ENCODE data around the gene HSD11B1. TPM values are rescaled to one million over a fixed set of nuclear protein-coding genes. Genes with fewer than 3 reads are reported as not detected.

HSD11B1 gene
- total RNA-seq, 2 donors from 2014 or later, result 9.3 to 29.1 TPM

DNA sequence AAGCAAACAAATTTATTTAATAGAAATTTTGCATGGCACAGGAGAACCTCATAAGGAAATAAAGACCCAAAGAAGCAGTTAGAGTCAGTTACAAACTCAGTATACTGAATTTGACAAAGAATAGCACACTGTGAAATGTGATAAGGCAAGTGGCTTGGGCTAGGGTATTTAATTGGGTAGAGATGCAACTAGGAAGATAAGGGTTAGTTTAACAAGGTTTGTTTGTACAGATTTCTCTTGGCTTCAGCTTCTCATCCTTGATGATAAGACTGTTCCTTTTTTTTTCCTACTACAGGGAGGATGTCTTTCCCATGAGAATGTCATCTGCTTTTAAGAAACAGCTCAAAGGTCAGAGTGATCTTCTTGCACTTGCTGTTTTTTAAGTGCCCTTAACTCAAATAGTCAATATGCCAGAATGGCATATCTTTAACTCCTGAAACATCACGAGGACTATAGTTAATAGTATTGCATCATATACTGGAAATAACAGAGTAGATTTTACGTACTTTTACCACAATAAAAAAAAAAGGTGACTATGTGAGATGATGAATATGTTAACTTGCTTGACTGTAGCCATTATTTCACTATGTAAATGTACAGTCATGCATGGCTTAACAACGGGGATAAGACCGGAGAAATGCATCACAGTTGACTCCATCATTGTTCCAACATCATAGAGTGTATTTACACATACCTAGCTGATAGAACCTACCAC, 42.0 kb downstream of the HSD11B1 start:
- no peak overlapping the region for H3K27ac ChIP-seq
- H3K4me1 ChIP-seq (replicated peaks), result peaks cover 5% of the 10 kb centered on the region
- intact Hi-C loops (cut with DNase I), result loop anchor here (2.0 to 5.0 kb wide), 2 partner anchors 54 to 169 kb away; no protein-coding TSS in a partner anchor
- no peaks in the 10 kb centered on the region for H3K9me3 ChIP-seq
- peak; percentile 39 for TF ChIP-seq POLR2AphosphoS5 (IDR thresholded peaks at IDR 0.05)
- TF ChIP-seq POLR2A (IDR thresholded peaks at IDR 0.05), result no peak
- TF ChIP-seq, protein P1, sequence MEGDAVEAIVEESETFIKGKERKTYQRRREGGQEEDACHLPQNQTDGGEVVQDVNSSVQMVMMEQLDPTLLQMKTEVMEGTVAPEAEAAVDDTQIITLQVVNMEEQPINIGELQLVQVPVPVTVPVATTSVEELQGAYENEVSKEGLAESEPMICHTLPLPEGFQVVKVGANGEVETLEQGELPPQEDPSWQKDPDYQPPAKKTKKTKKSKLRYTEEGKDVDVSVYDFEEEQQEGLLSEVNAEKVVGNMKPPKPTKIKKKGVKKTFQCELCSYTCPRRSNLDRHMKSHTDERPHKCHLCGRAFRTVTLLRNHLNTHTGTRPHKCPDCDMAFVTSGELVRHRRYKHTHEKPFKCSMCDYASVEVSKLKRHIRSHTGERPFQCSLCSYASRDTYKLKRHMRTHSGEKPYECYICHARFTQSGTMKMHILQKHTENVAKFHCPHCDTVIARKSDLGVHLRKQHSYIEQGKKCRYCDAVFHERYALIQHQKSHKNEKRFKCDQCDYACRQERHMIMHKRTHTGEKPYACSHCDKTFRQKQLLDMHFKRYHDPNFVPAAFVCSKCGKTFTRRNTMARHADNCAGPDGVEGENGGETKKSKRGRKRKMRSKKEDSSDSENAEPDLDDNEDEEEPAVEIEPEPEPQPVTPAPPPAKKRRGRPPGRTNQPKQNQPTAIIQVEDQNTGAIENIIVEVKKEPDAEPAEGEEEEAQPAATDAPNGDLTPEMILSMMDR (IDR thresholded peaks at IDR 0.05), result no peak
- no peak overlapping the region for H3K4me3 ChIP-seq
- H3K27me3 ChIP-seq (replicated peaks; ENCODE audit: insufficient read depth), result no peaks in the 10 kb centered on the region
- no peaks in the 10 kb centered on the region for H3K36me3 ChIP-seq
- 53% methylated on average over 4 of the region's 4 CpGs for WGBS
- DNase-seq (ENCODE audit: low spot score), result no peak

- intact Hi-C loops (cut with DNase I), result loop anchor here (2.0 to 5.0 kb wide), 2 partner anchors 55 to 170 kb away; no protein-coding TSS in a partner anchor
- Histone ChIP-seq H3K36me3 (no peaks in the 10 kb centered on the region), H3K27me3 (replicated peaks; ENCODE audit: insufficient read depth) (no peaks in the 10 kb centered on the region), H3K4me1 (replicated peaks) (peaks cover 5% of the 10 kb centered on the region), H3K9me3 (no peaks in the 10 kb centered on the region), H3K4me3 (peak overlapping the region in 1 of 2 donors; percentile 13), H3K27ac (peak overlapping the region; percentile 32 to 36)
- TF ChIP-seq, protein P1 (IDR thresholded peaks at IDR 0.05), result peak; percentile 85 to 96 (median 87)
- TF ChIP-seq POLR2AphosphoS5 (IDR thresholded peaks at IDR 0.05) (peak; percentile 79), POLR2A (IDR thresholded peaks at IDR 0.05) (no peak)
- 23% methylated on average over 37 of the region's 37 CpGs for WGBS
- DNase-seq (ENCODE audit: low spot score), result peak; percentile 89
These were observed 43.1 kb downstream of the HSD11B1 start for GRCh38 chr1:209747580-209748262.

DNA sequence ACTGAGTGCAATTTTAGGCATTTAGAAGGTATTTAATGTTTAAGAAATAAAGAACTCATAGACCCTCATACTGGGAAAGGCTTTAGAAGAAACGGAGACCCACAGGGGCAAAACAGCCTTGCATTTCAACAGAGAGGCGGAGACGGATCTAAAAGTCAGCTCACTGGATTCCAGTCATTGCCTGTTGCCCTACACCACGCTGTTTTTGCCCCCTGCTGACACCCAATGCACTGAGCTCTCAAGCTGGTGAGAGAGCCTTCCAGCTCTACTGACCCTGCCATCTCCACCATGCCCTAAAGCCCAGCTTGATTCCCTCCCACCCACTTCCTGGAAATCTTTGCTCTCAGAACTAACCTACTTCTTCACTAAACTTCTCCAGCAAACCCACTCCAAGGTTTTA, 44.0 kb downstream of the HSD11B1 start:
- no peak overlapping the region for H3K27ac ChIP-seq
- H3K36me3 ChIP-seq, result no peaks in the 10 kb centered on the region
- WGBS, result 81% methylated on average over 4 of the region's 4 CpGs
- H3K4me1 ChIP-seq (replicated peaks), result peaks cover 5% of the 10 kb centered on the region
- H3K9me3 ChIP-seq, result no peaks in the 10 kb centered on the region
- DNase-seq (ENCODE audit: low spot score), result no peak
- H3K27me3 ChIP-seq (replicated peaks; ENCODE audit: insufficient read depth), result no peaks in the 10 kb centered on the region
- intact Hi-C loops (cut with DNase I), result loop anchor here (5.0 kb wide), 1 partner anchor 171 kb away; no protein-coding TSS in a partner anchor
- no peak overlapping the region for H3K4me3 ChIP-seq
- TF ChIP-seq, protein P1 (IDR thresholded peaks at IDR 0.05), result no peak
- no peak for TF ChIP-seq POLR2AphosphoS5 (IDR thresholded peaks at IDR 0.05)
- TF ChIP-seq POLR2A (IDR thresholded peaks at IDR 0.05), result no peak

- DNase-seq (ENCODE audit: low spot score), result no peak
- Histone ChIP-seq H3K27me3 (replicated peaks; ENCODE audit: insufficient read depth) (no peaks in the 10 kb centered on the region), H3K36me3 (no peaks in the 10 kb centered on the region), H3K9me3 (no peaks in the 10 kb centered on the region), H3K4me3 (no peak overlapping the region), H3K4me1 (replicated peaks) (peaks cover 5% of the 10 kb centered on the region), H3K27ac (no peak overlapping the region)
- WGBS, result 78% methylated on average over 2 of the region's 2 CpGs
- TF ChIP-seq POLR2AphosphoS5 (IDR thresholded peaks at IDR 0.05) (no peak), POLR2A (IDR thresholded peaks at IDR 0.05) (no peak)
- TF ChIP-seq, protein P1 (IDR thresholded peaks at IDR 0.05), result no peak
- intact Hi-C loops (cut with DNase I), result loop anchor here (5.0 kb wide), 1 partner anchor 172 kb away; no protein-coding TSS in a partner anchor
These were observed 44.6 kb downstream of the HSD11B1 start for GRCh38 chr1:209749205-209749604.
